ENCODE measurements around the gene DACH2.

The DACH2 gene

DNA sequence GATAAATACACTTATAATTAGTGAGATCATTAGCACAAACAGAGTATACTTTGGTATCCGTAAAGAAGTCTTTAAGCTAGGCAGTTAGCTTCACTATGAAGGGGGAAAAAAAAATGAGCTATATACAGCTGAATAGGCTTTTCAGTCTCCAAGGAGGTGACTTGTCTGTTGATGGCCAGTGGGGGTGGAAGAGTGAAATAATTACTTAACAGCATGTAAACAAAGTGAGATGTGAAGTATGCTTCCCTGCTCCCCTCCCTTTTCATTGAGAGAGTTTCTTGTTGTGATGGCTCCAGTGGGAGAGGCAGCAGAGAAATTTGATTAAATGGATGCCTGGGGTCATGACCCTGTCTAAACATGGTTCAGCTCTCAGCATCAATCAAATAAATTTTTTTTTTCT is 180.9 kb downstream of the DACH2 start:
- DNase-seq = no peak

DNA sequence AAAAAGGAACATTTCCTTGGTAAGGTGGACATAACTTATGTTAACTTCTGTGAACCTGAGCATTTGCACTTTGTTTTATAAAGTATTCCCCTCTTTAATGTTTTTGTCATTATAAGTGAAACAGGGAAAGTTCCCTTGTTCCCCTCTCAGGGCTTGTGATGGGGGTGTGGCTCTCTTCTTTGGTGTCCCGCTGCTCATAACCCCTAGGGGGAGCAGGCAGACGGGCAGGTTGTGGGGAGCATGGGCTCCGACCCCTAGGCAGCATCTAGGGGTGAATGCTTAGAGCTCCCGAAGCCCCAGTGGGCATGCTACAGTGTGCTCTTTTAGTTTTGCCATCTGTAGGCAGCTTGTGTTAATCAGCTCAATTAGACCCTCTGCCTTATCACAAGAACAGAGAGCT is 200.4 kb downstream of the DACH2 start:
- DNase-seq = no peak

DNA sequence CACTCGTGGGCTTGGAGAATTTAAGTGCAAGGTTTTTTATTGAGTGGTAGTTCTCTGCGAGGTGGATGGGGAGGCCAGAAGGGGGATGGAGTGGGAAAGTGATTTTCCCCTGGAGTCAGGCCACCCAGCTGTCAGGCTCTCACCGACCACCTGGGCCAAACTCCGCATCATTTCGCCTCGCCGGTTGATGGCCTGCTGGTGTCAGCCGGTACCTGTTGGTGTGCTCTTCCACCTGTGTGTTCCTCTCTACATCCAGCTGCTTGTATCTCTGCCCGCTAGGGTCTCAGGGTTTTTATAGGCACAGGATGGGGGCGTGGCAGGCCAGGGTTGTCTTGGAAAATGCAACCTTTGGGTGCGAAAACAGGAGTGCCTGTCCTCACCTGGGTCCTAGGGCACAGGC is 200.9 kb downstream of the DACH2 start:
- DNase-seq = no peak

DNA sequence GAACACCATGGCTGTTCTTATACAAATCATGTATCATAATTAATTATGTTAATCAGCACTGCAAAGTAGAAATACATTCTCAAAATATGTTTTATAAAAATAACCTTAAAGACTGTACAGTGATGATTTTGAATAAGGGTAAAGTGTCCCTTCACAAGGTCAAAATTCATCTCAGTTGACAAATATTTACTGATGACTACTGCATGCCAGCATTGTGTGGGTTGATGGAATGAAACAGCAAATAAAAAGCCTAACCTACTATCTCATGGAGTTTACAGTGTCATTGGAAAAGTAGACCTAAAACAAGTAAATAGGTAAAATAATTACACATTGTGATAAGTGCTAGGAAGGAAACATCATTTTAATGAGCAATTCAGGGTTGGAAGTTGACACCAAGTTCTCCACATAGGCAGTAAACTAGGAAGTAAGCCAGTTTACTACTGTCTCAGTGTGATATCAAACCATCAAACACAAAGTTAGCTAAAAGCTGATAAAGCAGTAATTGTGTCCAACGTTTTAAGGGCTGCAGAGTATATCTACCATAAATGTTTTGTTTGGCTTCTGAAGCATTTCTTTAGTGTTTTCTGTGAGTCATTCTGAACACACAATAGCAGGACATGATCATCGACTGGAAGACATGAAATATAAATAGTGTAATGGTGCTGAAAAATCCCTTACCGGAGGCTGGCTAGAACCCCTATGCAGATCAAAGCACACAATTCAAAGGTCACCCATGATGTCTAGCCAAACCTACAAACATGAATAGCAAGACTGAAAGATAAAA is 221.8 kb downstream of the DACH2 start:
- no peak for DNase-seq

DNA sequence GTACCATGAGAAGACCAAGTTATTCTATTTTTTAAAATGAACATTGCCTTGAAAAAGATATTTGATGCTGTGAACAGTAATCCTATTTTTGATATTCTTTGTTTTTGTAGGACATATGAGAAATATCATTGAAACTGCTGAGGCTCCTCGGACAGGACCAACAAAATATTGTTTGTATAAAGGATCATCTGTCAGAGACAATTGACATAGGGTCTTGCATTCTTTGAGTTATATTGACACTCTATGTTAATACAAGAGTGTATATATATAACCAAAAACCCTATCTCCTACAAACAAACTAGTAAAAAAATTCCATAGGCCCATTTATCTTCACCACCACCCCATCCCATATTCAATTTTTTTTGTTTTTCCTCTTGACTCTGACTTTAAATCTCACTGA is 222.7 kb downstream of the DACH2 start:
- no peak for DNase-seq

DNA sequence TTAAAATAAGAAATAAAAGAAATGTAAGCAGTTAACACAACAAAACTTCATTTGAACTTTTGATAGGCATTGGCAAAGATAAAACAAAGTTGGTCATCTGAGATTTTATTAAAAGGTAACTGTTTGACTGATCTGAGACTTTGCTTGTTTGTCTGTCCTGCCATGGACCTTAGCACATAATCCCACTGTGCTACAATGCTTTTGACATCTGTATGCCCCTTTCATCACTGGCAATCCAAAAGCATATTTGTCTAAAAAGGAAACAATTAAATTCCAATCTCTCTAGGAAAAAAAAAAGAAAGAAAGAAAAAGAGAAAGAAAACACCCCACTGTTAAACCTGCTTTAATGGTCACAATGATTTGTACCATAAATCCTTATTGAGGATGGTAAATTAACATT is 231.0 kb downstream of the DACH2 start:
- no peak for DNase-seq

DNA sequence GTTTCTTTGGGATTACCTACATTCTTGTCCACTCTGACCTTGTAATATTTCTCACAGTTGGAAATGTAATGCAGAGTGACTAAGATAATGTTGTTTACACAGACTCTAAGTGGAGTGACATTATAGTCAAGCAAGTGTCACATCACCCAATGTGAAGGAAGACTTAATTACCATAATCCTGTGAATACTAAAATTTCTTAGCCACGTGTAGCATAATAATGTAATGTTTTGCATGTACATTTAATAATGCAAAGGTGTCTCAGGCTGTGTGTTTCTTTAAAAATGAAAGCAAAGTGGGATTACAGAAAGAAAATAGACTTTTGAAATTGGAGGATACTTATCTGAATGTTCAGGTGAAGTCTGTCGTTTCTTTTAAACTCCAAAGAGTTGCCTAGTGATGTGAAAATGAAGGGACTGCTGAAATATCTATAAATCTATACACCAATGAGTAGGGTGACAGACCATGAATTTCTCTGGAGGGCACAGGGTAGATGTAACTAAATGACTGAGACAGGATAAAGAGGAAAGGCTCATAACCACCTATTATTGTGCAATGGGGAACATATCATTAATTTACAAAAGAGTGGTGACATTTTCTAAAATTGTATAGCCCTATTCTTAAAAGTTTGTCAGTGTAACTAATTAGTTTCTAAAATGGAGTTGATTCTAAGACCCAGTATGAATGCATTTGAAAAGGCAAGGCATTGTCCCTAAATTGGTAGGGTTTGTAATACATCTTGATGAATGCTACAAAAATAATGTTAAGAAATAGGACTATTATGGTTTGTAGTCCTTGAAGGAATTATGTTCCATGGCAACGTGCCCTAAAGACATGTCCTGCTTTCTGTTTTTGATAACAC is 235.7 kb downstream of the DACH2 start:
- DNase-seq = no peak

DNA sequence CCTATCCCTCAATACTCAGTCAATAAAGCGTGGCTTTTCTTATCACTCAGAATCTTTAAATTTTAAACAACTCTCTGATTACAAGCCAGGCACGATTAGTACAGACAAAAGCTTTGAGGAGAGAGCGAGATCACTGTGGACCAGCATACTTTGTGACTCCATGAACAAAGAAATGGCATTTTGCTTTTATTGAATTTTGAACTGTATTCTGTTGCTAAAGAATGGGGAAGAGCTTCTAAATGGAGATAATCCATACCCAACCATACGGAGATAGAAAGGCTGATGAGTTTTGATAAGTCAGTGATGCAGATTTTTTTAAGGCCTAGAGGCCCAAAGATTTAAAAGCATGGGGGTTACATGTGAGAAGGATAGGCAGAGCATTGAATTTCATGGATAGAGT is 259.1 kb downstream of the DACH2 start:
- no peak for DNase-seq

DNA sequence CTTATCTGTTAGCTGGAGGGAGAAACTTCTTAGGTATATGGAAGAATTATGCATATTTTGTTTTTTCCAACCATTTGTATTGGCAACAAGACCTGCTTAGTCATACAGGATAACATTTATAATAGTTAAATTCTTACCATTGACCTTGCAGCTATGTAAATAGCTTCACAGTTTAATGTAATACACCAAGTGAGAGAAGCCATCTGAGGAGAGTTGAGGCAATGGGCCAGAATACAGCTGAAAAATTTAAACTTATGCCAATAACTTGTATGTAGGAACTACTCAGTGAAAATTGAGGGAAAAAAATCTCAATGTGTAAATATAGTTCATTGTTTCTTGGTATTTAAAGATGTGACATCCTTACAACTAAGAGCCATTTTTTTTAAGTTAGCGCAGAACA is 273.5 kb downstream of the DACH2 start:
- DNase-seq = no peak

DNA sequence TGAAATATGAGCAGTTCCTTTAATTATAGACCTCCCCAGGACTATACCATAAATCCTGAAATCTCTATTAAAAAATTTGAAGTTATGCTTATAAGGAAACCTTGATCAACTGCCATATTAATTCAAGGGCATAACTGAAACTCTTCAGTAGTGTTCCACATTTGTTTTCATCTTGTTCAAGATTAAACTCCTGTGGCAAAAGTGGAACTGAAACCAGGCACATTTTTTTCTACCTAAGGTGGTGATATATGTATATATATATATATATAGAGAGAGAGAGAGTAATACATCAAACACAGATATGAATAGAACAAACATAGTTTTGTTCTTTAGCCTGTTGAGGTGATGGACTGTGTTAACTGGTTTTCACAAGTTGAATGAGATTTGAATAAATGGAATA is 287.9 kb downstream of the DACH2 start:
- DNase-seq = no peak

DNA sequence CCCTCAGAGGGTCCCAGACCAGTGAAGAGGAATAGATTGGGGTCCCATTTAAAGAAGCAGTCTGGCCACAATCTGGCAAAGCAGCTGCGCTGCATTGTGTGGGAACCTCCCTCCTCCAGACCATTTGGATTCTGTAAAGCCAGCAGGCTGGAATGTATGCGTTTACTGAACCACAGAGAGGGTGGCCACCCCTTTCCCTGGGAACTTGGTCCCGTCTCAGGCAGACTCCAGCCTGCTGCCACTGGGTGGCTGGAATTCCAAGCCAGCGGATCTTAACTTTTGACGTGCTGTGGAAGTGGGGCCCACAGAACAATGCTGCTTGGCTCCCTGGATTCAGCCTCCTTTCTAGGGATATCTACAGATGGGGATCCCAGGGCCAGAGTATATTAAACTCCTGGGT is 307.2 kb downstream of the DACH2 start:
- DNase-seq = no peak

DNA sequence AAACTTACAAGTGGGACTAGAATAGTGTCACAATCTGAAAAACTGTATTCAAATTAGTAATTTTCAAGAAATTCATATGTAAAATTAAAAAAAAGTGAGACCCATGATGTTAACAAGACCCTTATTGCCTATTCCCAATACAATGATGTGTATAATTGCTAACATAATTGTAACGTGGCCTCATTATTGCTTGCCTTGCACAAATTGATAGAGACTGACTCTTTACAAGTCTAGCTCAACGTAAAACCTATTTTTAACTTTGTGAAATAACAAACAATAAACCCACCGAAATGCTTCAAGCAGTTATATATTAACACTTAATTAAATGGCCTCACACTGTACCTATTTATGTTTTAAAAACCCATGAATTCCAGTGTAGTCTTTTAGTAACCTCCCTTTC is 312.5 kb downstream of the DACH2 start:
- no peak for DNase-seq

DNA sequence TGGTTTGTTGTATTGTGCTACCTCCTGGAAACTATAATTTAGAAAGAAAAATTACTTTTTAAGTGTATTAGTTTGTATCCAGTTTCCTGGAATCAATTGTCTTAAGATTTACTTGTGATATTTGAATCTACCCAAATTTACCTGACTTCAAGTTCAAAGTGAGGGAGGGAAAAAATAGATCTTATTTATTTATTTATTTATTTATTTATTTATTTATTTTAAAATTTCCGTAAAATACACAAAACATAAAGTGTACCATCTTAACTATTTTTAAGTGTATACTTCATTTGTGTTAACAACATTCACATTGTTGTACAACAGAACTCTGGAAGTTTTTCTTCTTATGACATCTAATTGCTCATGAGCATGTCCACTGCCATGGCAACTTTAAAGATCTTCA is 356.0 kb downstream of the DACH2 start:
- no peak for DNase-seq

DNA sequence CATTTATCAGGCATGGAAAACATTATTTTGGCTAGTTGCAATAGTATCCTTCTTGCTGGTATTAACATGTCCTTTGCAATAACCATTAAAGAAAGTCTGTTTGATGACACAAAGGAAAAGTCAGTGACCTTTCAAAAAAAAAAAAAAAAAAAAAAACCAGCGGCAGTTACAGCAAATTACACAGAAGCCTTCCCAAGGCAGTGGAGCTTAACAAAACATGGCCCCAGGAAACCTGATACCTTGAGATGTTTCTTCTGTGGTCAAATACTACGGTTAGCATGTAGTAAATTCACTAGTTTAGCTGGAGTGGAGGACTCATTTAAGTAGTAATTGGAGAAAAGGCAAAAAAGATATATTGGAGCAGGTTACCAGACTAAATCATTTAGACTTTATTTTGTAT is 359.1 kb downstream of the DACH2 start:
- DNase-seq = no peak

DNA sequence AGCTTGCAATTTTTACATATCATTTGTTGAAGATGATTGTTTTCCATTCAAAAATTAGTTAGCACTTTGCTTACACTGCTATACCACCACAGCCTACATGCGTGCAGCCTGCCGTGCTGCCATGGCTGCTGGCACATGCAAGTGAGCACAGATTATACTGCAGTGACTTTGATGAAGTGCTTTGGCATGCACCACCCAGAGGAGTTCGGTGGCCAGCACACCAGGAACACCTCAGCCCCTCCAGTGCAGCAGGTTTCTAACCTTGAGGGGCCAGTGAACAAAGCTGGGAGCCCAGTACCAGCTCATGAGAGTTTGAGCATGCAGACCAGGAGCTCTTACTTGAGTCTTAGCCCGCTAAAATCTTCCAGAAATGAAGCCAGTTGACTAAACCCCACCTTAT is 431.5 kb downstream of the DACH2 start:
- no peak for DNase-seq

DNA sequence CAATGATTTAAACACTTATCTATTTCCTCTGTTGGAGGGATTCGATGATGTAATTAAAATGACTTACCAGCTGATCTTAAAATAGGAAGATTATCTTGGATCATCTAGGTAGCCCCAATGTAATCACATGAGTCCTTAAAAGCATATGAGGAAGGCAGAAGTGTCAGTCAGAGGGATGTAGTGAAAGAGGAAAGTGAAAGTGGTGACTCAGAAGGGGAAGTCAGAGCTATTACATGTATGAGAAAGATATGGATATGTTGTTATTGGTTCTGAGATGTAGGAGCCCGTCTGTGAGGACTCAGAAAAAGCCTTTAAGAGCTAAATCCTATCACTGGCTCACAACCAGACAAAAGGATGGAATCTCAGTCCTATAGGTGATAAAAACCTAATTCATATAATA is 456.4 kb downstream of the DACH2 start:
- no peak for DNase-seq

DNA sequence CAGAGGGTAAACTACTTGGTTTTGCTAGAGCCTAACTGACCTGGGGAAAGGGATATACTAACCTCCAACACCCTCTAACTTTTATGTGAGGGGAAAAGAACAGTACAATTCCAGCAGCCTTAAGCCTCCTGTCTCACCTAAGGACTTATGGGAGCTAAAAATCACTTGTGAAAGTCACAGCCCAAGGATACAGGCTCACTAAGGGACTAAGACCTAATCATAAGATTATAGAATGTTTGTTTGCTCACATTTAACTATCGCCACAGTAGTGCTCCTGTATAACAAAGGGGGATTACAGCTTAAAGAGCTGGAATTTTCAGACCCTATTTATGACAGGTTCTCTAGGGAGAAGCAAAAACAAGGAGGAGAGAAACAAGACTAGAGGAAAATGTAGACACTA is 548.7 kb downstream of the DACH2 start:
- DNase-seq = no peak

DNA sequence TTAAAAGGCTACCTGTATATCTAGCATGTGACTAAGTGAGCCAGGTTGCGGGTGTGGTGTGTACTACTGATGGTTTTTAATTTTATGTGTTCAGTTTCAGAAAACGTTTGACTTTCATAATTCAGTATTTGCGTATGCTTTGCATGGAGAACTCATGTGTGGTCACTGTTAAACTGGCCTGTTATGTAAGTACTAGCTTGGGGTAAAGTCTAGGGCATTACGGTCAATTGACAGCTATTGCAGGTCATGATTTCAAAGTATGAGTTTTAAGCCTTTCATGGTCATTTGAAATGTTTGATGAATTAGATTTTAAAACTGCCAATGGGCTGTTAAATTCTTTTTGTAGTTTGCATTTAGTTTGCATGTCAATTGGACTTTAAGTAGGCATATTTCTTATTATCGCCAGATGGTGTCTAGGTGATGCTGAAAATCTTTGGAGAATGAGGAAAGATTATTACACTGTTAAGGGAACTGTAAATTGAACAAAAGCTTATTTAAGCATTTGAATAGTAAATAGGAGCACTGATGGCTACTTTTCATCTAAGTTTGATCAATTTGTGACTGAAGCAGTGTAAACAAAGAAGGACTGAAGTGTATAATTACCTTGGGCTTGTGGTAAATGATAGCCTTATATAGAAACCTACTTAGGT is 563.4 kb downstream of the DACH2 start:
- DNase-seq = no peak

DNA sequence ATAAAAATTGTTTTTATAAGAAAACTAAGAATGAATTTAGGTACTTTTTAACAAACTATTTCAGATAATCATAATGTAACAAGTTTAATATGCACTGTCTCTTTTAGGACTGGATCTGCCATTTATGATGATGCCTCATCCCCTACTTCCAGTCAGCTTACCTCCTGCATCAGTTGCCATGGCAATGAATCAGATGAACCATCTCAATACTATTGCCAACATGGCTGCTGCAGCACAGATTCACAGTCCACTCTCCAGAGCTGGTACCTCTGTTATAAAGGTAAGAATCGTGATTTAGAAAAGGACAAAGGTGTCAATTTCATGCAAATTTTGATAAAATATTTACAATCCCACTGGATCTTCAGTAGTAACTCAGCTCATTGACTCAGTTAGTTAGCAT is 566.2 kb downstream of the DACH2 start:
- no peak for DNase-seq

DNA sequence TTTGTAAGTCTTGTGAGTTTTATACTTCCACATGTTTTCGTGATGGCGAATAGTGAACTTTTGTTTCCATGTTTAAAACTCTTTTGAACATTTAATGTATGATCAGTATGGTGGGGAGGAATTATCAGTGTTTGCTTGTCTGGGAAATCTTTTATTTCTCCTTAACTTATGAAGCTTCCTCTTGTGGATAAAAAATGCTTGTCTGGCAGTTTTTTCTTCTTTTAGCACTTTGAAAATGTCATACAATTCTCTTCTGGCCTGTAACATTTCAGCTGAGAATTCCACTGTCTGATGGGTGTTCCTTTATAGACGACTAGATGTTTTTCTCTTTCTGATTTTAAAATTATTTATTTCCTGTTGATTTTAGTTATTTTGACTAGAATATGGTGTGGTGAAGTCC is 576.0 kb downstream of the DACH2 start:
- no peak for DNase-seq

DNA sequence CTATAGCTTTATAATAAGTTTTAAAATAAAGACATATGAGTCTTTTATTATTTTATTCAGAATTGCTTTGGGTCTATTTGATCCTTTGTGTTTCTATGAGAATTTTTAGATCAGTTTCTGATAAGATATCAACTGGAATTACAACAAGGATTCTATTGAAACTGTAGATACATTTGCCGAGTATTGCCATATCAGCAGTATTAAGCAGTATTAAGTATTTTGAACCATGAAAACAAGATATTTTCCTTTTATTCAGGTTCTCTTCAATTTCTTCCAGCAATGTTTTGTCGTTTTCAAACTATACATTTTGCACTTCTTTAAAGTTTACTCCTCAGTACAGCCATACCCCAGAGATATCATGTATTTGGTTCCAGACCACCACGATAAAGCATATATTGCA is 598.8 kb downstream of the DACH2 start:
- no peak for DNase-seq

DNA sequence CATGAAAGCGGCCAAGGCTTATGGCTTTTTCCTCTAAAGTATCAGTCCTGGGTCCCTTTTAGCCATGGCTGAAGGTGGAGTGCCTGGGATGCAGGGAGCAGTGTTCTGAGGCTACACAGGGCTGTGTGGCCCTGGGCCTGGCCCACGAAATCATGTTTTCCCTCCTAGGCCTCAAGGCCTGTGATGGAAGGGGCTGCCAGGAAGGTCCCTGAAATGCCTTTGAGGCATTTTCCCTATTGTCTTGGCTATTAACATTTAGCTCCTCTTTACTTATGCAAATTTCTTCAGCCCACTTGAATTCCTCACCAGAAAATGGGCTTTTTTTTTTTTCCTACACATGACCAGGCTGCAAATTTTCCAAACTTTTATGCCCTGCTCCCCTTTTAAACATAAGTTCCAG is 657.0 kb downstream of the DACH2 start:
- DNase-seq = no peak

DNA sequence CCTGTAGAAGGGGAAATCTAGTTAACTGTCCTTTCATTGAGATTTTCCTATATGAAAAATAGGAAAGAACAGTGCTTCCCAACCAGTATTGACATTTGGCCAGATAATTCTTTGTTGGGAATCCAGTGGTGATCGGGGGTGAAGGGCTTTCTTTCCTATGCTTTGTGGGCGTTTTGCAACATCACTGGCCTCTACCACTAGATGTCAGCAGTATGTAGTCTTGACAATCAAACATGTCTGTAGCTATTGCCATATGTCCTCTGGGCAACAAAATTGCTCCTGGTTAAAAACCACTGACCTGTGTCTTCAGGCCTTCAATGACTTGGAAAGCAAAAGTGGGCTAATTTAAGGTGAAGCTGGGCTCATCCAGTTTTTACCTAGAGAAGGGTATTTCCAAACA is 658.5 kb downstream of the DACH2 start:
- no peak for DNase-seq

DNA sequence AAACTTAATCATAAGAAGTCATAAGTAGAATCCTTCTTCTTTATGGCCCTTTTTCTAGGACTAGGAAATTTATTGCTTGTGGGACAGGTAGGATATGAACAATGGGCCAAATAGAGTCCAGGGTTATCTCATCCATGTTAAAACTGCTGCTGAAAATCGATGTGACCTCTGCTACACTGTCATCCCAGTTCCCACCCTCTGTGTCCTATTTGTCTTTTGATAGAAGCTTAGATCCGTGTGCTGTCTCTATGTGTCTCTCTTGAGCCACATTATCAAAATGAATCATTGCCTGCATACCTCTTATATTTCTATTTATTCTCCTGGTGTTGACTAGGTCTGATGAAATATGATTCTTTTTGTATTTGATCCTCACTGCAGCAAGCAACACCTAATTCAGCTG is 661.4 kb downstream of the DACH2 start:
- no peak for DNase-seq

Data from DMS79 (cell line).